Endometrial microvascular endothelial cells (primary cell): ENCODE measurements around the gene PAX3. TPM values are rescaled to one million over a fixed set of nuclear protein-coding genes. Genes with fewer than 3 reads are reported as not detected.

Experiments
- in situ Hi-C: cut with HindIII; loops from 2 replicates; pipeline ENCODE4 v1.10.0; 2017; ENCODE audit warnings: low sequenced_read_pairs, low pct_unique_long_range_greater_than_20kb; ENCODE audit errors: inconsistent ontology term
- total RNA-seq: library from RNA; depleted of rRNA; stranded (reverse); fragments of >200 nt; gene quantifications from one replicate; pipeline ENCODE4 v1.2.3, GENCODE V29; 2015; ENCODE audit errors: inconsistent ontology term

PAX3 gene
- total RNA-seq, 1 donor from 2014 or later, result not detected

DNA sequence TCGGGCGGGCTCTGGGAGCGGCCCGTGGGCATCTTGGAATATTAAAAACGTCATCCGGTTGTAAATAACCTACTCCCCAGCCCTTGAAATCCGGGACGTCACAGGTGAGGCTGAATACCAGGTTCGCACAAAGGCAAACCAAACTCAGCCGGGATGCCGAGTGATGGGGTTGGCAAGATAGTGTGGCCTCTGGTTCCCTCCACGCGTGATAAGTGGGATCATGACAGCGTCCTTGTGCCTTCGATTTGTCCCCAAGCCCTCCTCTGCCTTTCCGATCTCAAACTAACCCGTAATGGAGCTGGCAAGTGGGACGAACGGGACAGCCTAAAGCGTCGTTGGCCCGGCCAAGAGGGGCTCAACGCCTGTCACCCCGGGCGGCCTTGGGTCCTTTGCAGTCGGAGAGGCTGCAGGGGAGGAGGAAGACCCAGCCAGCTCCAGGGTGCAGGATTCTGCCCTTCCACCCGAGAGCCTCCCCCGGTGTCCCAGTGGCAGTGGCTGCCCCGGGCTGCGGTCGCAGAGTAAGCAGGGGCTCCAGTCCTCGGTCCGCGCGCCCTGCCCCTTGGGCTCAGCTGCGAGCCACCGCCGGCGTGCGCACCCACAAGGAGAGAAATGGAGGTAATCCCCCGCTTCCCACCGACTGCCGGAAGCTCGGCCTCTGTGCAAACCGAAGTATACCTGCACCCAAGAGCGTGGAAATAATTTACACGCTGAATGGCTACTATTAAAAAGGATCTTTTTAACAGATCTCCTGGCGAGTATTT, 13.4 kb upstream of the PAX3 start:
- in situ Hi-C loops, result loop anchor here (25.0 kb wide), 1 partner anchor 300 kb away; no protein-coding TSS in a partner anchor

DNA sequence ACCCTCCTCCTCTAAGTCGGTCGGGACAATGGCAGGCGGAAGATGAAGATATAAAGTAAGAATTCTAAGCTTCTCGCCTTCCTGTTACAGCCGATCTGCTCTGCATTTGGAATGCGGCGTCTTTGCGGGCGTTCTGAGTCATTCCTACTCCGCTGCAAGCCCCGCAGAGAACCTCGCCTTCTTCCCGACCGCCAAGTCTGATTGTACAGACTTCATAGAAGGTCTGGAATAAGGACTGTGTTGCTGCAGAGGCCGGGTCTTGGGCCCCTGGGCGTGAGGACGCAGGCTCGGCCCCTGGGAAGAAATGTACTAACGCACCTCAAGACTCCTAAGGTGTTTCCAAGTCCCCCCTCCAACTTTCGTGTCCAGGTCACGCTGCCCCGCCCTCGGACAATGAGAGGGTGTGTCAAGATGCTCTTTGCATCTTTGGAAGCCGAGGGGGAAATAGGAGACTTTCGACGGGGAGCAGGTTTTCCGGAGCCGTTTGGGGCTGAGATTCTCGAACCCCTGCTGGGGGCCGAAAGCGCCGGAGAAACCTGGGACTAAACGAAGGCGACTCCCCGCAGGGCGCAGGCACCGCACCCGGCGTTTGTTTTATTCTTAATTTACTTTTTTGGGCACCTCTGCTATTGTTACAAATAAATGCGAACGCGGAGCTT, 12.7 kb upstream of the PAX3 start:
- in situ Hi-C loops, result loop anchor here (25.0 kb wide), 1 partner anchor 301 kb away; no protein-coding TSS in a partner anchor

DNA sequence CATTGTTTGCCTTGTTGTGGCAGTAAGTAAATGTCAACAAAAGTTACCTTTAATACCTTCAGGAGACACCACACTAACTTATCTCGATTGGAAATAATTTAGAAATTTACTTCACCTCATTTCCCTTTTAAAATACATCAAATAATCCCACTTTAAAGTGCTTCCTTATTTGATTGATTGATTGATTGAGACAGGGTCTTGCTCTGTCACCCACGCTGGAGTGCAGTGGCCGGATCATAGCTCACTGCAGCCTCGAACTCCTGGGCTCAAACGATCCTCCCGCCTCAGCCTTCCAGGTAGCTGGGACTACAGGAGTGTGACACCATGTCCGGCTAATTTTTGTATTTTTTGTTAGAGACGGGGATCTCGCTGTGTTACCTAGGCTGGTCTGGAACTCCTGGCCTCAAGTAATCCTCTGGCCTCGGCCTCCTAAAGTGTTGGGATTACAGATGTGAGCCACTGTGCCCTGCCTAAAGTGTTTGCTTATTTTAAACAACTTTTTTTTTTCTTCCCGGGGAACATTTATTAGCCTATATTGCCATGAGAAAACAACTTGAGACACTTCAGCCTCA, 12.0 kb upstream of the PAX3 start:
- in situ Hi-C loops, result loop anchor here (25.0 kb wide), 1 partner anchor 301 kb away; no protein-coding TSS in a partner anchor

DNA sequence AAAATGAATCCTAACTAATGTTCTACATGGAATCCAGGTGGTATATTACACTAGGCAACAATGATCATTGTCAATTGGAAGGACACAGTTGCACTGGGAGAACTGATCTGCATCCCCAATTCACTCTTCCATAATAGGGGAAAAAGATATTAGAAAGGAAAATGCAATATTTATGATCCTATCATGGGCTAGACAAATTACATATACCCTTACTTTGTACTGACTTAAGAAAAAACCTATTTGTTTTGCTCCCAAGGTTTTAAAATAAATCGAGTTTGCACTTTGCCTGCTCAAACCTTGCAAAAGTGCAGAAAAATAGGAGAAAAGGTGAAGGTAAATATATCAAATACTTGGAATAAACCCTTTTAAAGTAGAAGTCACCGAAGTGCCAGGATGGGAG, 11.0 kb upstream of the PAX3 start:
- in situ Hi-C loops, result loop anchor here (25.0 kb wide), 1 partner anchor 303 kb away; no protein-coding TSS in a partner anchor

DNA sequence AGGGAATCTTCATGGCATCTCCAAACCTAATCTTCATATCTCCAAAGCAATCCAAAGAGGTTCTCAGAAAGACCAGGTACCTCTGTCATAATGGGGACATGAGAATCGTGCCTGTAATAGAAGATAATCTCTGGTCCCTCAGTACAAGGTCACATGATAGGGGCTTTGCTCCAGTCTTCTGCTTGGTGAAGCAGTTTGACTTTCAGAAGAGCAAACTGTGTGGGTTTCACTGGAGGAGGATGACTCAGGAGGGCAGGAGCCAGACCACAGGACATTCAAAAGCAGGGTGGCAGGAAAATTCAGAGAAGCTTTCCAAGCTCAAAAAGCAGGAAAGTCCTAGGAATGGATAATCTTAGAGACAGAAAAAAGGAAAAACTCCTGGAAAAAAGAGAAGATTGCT, 10.6 kb upstream of the PAX3 start:
- in situ Hi-C loops, result loop anchor here (25.0 kb wide), 1 partner anchor 303 kb away; no protein-coding TSS in a partner anchor

DNA sequence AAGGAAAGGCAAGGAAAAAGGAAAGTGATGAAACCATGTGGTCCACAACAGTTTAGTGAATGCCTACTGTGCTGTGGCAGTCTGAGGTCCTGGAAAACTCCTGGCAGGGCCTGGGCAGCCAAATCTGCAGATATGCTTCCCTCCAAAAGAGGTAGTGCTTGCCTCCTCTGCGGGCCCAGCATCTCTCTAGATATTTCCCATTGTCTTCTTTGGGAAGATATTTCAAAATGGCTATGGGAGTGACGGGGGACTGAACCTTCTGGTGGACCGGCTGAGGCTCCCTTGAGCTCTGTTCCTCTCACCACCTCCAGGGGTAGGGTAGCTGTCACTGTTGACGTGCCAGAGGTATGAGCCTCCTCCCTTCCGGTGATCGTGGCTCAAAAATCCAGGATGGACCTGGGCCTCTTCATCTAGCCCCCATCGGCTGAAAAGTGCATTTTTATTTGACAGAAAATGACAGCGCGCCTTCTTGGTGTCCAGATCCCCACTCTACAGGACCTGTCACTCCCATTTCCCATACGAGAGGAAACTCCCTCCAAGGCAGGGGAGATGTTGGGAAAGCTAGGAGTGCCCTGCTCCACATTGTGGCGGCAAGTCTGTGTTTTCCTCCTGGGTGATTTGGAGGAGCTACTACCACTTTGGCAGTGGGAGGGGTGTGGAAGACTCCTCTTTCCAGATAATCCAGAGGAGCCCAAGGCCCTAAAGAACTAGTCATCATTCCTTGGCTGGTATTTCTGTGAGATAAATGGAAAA, 9.4 kb upstream of the PAX3 start:
- in situ Hi-C loops, result loop anchor here (25.0 kb wide), 1 partner anchor 304 kb away; no protein-coding TSS in a partner anchor

DNA sequence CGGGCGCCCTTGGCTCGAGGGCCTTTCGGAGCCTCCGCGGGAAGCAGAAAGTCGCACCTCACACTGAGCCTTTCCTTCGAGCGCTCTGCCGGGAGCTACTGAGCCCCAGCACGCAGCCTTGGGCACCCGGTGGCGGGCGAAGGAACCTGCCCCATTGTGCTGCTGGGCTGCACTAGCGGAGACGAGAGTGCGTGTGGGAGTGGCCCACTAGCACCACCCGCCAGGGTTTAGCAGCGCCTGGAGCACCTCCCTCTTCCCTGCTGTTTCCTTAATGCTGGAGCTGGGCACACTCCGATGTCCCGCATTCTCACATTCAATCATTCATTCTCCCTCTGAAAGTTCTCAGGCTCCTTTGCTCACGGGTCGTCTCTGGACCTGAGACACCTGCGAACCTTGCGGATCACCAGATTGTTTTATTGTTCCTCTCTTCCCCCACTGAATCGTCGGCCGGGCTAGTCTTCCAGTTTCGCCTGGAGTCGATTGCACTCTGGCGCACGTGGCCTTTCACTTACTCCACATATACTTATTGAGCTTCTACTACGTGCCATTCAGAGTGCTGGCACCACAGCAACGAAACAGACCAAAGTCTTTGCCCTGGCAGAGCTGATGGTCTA, 8.5 kb upstream of the PAX3 start:
- in situ Hi-C loops, result loop anchor here (25.0 kb wide), 1 partner anchor 305 kb away; no protein-coding TSS in a partner anchor

DNA sequence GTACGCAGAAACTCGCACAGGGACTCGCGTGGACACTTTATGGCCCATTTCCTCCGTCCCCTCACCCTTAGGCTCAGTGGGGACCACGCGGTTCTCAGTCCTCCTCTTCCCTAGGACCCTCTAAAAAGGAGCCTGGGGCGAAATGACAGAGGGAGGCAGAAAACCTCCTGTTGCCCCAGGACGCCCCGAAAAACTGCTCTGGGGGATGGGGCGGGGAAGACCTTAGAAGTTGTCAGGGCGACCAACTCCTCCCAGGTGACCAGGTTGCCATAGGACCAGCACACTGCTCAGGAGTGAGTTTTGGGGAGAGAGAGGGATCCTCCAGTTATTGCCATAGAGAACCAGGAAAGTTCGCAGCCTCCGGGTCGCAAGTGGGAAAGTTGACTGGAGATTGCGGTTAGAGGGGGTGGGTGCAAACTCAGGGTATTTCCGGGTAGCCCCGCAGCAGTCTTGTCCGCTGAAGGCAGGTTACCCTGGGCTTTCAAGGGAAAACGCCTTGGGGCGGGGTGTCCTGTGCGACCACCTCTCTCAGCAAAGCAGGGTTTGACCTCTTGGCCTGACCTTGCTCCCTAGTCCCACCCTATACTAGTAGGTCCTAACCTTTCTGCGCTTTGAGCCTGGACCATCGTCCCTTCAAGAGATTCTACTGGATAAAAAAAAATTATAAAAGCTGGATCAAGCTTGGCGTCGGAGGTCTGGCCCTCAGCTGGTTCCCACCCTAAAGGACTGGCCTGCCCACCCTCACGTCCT, 7.8 kb upstream of the PAX3 start:
- in situ Hi-C loops, result loop anchor here (25.0 kb wide), 1 partner anchor 306 kb away; no protein-coding TSS in a partner anchor

DNA sequence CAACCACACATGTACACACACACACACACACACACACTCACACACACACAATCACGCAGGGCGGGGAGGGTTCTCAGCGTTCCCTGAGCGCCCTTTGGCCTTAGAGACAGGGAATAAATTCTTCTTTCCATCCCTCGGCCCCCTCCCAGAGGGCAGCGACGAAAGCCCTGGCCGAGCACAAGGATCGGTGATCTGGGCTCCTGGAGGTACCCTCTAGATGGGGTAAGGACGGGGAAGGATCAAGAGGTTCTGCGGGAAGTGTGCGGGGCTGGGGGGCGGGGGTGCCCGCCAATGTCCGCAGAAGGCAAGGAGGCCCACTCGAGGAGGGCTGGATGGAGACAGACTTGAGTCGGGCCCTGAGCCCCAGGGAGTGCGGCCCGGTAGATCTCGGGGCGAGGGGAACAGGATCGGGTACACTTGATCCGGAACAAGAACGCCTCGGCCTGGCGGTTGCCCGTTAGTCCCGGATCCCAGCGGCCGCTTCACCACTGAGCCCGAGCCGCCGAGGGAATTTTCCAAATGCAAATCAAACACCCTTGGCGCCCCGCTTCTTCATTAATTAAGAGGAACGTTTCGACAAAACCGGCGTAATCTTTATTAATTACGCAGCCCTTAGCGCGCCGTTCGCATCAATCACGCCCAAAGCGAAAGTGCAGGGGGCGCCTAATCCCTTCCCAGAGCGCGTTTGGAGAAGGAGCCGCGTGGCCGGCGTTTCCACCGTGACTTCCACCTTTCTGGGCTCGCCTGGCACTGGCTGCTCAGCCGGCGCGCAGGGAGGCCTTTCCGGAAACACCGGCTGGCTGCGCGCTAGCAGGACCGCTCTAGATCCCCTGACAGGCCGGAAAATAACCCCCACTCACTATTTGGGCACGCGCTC, 7.0 kb upstream of the PAX3 start:
- in situ Hi-C loops, result loop anchor here (25.0 kb wide), 1 partner anchor 307 kb away; no protein-coding TSS in a partner anchor

DNA sequence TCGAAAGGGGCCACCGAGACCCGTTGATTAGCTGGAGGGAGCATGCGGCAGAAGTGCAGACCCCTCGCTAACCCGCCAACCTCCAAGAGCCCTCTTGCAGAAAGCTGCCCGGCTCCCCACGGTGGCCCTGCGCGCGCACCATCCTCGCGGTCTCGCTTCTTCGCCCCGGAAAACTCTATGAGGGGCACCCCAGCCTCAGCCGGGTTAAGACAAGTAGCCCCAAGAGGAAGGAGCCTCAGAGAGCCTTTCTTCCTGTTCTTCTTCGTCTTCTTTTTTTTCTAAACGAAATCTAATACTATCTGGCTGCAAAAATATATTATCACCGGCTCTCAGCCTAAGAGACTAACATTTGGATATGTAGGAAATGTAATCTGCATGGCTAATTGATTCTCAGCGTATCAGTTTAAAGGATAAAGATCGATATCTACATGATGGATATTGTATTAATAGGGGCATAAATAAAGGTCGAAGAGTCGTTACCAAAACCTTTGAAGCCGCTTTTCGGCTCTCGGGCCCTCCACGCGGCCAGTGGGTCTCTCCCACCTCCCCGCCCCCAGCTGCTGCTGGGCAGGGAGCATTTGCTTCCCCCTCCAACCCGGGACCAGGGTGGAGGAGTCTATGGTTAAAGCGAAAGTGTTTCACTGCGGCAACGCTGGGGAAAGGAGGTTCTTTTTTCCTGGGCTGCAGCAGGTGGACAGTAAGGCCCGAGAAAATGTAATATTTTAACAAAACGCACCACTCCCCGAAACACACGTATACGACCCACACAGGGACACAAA, 6.1 kb upstream of the PAX3 start:
- in situ Hi-C loops, result loop anchor here (25.0 kb wide), 1 partner anchor 307 kb away; no protein-coding TSS in a partner anchor

DNA sequence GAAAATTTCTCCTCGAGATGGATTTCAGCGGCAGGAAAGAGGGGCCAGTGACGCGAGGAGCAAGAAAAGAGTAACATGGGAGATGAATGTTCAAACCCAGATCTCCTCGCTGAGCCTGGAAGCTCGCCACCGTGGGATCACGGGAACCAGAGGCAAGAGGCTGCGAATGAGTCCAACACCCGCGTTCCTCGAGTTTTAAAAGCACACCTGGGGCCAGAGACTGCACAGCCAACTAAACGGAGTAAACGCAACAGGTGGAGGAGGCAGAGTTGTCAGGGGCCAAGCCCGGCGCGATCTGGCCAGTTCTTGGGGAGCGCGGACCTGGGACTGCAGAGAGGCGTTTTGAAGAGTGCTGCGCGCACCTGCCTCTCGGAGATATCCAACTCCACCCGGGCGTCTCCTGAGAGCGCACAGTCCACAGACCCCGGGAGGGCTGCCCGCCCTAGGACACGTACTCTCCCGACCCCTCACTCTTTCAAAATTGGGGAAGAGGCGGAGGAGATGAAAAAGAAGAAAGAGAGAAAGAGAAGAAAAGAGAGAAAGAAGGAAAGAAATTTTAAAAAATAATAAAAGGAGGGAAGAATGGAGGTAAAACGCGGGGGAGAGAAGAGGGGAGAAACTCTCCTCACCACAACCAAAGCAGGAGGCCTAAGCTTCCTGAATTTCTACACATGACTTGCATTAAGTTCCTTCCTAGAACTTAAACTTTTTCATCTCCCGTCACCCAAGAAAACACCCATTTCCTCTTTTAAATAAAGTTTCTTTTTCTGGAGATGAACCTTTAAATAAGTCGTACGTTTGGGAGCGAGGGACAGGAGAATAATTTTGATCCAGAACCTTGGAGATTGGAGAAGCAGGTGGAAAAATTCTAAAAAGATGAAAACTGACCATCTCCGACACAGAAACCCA, 5.3 kb upstream of the PAX3 start:
- in situ Hi-C loops, result loop anchor here (25.0 kb wide), 1 partner anchor 308 kb away; no protein-coding TSS in a partner anchor

DNA sequence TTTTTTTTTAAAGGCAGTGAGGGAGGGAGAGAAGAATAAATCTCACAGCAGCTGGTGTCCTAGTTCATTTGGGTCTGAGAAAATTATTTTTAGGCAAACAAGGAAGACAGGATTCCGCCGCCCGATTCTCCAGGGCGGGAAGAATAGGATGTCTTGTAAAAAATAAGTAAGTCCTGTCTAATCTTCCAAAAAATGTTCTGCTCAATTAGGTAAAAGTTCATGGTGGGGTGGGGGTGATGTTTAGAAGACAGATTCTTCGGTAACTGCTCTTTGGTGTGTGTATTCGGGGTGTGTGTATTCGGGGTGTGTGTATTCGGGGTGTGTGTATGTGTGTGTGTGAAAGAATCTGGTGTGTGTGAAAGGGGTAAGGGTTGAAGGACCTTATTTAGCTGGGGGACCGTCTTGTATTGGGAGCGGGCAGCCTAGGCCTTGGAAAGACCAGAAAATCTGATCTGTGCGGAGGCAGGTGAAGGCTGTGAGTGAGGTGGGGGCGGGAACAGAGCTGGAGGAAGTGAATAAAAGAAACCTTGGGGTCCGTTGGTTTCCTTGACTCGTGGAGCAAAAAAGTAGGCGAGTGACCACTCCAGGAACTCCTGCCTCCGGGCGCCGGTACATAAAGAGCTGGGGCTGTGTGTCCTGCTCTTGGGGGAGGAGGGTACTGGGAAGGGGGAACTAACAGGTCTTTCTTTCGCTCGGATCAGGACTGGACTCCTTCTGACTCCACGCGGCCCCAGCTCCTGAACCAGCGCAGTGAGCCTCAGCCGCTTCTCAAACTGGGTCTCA, 4.4 kb upstream of the PAX3 start:
- in situ Hi-C loops, result loop anchor here (25.0 kb wide), 1 partner anchor 309 kb away; no protein-coding TSS in a partner anchor

DNA sequence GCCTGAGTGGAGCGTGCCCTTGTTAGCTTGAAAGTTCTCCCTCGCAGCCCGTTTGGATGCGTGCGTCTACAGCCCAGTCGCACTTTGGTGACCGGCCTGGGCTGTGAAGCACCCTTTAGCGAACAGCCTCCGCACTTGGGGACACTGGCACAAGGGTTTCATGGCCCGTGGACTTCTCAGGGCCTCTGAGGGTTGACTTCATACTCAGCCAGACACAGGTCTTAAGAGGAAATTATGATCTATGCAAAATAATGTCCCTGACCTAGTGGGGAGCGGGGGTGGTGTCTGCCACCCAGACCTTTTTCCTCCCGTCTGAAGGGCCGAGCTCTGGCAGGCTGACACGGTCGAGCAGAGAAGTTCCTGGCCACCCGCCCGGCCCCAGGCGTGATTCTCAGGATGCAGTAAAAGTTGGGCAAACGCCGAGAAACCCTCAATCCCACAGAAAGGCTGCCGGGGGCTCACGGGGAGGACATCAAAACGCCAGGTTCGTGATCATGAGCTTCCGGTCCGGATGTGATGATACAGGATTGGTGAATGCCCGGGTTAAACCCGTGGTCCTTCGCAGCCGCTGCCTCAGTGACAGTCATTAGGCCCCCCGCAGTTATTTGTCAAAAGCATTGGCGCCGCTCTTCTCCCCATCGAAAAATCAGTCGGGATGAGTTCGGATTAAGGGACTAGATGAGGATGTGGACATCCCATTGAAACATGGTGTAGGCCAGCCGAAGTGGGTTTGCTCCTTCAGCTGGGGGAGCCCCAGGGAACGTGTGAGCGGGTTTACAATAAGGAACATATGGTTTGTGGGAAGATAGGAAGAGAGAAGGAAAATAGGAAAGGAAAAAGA, 3.6 kb upstream of the PAX3 start:
- in situ Hi-C loops, result loop anchor here (25.0 kb wide), 1 partner anchor 310 kb away; no protein-coding TSS in a partner anchor

DNA sequence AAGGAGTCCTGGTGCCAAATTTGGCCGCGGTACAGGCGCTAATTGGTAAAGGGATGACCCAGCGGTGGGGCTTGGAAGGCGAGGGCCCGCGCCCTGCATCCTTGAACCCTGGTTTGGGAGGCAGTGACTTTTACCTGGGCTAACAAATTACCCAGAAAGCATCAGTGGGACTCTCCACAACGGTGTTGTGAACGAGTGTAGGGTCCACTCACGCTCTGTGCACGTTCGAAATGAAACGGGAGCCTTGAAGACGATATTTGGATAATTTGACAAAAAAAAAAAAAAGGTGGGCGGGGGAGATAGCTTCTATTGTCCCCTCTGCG, 3.0 kb upstream of the PAX3 start:
- in situ Hi-C loops, result loop anchor here (25.0 kb wide), 1 partner anchor 311 kb away; no protein-coding TSS in a partner anchor
